Measurements from ENCODE around the gene SREBF2. TPM values are rescaled to one million over a fixed set of nuclear protein-coding genes. Genes with fewer than 3 reads are reported as not detected.

SREBF2 gene
- total and polyA plus RNA-seq, 2 of the 8 experiments (the other 6 are each of a cell fraction or from before 2014, with no cell fraction given): 125 to 144 TPM

DNA sequence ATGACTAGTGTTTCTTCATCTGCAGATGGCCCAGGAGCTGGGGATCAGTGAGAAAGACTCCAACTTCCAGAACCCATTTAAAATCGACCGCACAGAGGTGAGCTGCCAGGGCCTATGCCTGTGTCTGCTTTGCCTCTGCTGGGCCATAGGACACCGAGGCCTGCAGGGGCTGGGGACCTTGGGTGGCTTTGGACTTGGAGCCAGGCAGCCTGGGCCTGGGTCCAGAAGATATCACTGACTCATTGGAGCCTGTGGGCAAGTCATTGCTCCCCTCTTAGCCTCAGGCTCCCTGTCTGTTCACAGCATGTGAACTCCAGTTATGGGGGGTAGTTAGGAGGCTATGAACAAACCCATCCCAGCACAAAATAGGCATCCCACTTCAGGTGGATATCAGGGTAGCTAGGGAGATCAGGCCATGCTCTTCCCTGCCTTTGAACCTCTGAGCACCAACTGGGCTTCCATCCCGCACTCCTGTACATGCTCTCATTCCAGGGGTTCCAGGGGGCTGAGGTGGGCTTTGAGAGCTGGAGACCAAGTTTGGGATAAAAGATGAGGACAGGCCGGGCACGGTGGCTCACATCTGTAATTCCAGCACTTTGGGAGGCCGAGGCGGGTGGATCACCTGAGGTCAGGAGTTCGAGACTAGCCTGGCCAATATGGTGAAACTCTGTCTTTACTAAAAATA lies 19.0 kb upstream of the SREBF2 start (continued):
- TF ChIP-seq CHD7 (IDR thresholded peaks at IDR 0.05; ENCODE audit: insufficient replicate concordance, low read length) (no peak), EGR1 (IDR thresholded peaks at IDR 0.05; ENCODE audit: borderline replicate concordance, low read depth, low read length) (no peak), SP2 (IDR thresholded peaks at IDR 0.05; ENCODE audit: low read length) (no peak), CBX5 (IDR thresholded peaks at IDR 0.05; ENCODE audit: low read depth, low read length) (no peak), YY1 (IDR thresholded peaks at IDR 0.05; ENCODE audit: low read depth, low read length) (no peak)

Measured in H1 (cell line).